K562 (cell line): ENCODE results near the gene JPT1. TPM values are rescaled to one million over a fixed set of nuclear protein-coding genes. Genes with fewer than 3 reads are reported as not detected.

Experiments
- CBFA2T3 ChIP-seq: fragments of 450-650 bp; IDR thresholded peaks from 2 replicates; pipeline ENCODE4 v1.6.1; 2017
- CGGBP1 ChIP-seq: fragments of 250-450 bp; sonication (Bioruptor Pico); IDR thresholded peaks from 2 replicates; pipeline ENCODE4 v1.9.0; 2021; ENCODE audit warnings: mild to moderate bottlenecking
- CHD7 ChIP-seq: fragments of 200-600 bp; sonication (generic); IDR thresholded peaks from one replicate; pipeline ENCODE4 v1.6.1; 2012; ENCODE audit warnings: mild to moderate bottlenecking, low read depth, low read length, inconsistent platforms
- EHMT2 ChIP-seq: fragments of 450-650 bp; IDR thresholded peaks from 2 replicates; pipeline ENCODE4 v1.6.1; 2018; ENCODE audit warnings: antibody characterized with exemption
- FOXK2 ChIP-seq, 2 experiments: fragments of 450-650 bp; IDR thresholded peaks in 1 of 2; conservative IDR thresholded peaks in 1 of 2; 2 replicates each; pipeline ENCODE4 v1.6.1; 2016; ENCODE audit warnings: low read depth in 2 of 2, mild to moderate bottlenecking in 1 of 2
- HDAC1 ChIP-seq, 2 experiments: fragments of 450-650 bp; IDR thresholded peaks; 2 replicates each; pipeline ENCODE4 v1.6.1; 2016 to 2017; ENCODE audit warnings: inconsistent platforms in 1 of 2, mild to moderate bottlenecking in 1 of 2, moderate library complexity in 1 of 2
- HOXB6 ChIP-seq: fragments of 250-450 bp; sonication (Bioruptor Pico); IDR thresholded peaks from 2 replicates; pipeline ENCODE4 v1.5.1; 2022; ENCODE audit warnings: mild to moderate bottlenecking, borderline replicate concordance
- LCOR ChIP-seq: sonication (generic); formaldehyde crosslinking; IDR thresholded peaks from 2 replicates; pipeline ENCODE4 v1.8.0; 2022; ENCODE audit warnings: mild to moderate bottlenecking, missing genetic modification reagents
- MCM5 ChIP-seq: fragments of 450-650 bp; IDR thresholded peaks from 2 replicates; pipeline ENCODE4 v1.6.1; 2016; ENCODE audit warnings: low read depth
- RB1 ChIP-seq: fragments of 450-650 bp; IDR thresholded peaks from 2 replicates; pipeline ENCODE4 v1.6.1; 2017; ENCODE audit warnings: low read depth, mild to moderate bottlenecking
- SMARCC2 ChIP-seq: fragments of 450-650 bp; IDR thresholded peaks from 2 replicates; pipeline ENCODE4 v1.6.1; 2017; ENCODE audit warnings: antibody characterized with exemption, moderate library complexity, mild to moderate bottlenecking, low read depth
- SP2 ChIP-seq: IDR thresholded peaks from 2 replicates; pipeline ENCODE4 v1.6.1; 2011; ENCODE audit warnings: mild to moderate bottlenecking, low read depth, low read length, moderate library complexity; ENCODE audit not compliant: poor library complexity, severe bottlenecking; ENCODE audit errors: extremely low read depth
- TARDBP ChIP-seq: fragments of 450-650 bp; IDR thresholded peaks from 2 replicates; pipeline ENCODE4 v1.6.1; 2016
- TEAD4 ChIP-seq, 2 experiments: sonication (generic) in 1 of 2; formaldehyde crosslinking in 1 of 2; IDR thresholded peaks; 2 replicates each; pipeline versions ENCODE4 v1.6.1 to v1.8.0; 2012 to 2022; ENCODE audit warnings: borderline replicate concordance in 1 of 2, inconsistent platforms in 1 of 2, low read length in 1 of 2, mild to moderate bottlenecking in 1 of 2, missing genetic modification reagents in 1 of 2
- VEZF1 ChIP-seq: fragments of 200-800 bp; sonication (Bioruptor generic); IDR thresholded peaks from 2 replicates; pipeline ENCODE4 v1.6.1; 2017; ENCODE audit warnings: missing genetic modification characterization, missing compliant biosample characterization
- ZKSCAN1 ChIP-seq: fragments of 150-350 bp; IDR thresholded peaks from 2 replicates; pipeline ENCODE4 v1.6.1; 2016; ENCODE audit warnings: low read depth, low read length
- ZNF316 ChIP-seq: fragments of 450-650 bp; IDR thresholded peaks from 2 replicates; pipeline ENCODE4 v1.6.1; 2016
- polyA plus RNA-seq, 8 experiments: library from polyadenylated mRNA; depleted of rRNA in 4 of 8; stranded (reverse) in 5 of 8; unstranded in 3 of 8; fragments of >200 nt; fragmentation: Nextera tagmentation in 2 of 8; fragmentation: Illumina TruSeq in 1 of 8; extraction: Ambion mirVana in 2 of 8; extraction: Trizol in 1 of 8; gene quantifications; 2 replicates each; pipeline versions ENCODE4 v1.2.1 to v1.2.3, GENCODE V29; 2011 to 2014; ENCODE audit warnings: inconsistent platforms in 1 of 8, missing spikeins in 1 of 8
- total RNA-seq, 7 experiments: library from RNA; depleted of rRNA in 6 of 7; stranded (reverse); fragments of >200 nt in 6 of 7; fragmentation: Illumina TruSeq in 2 of 7; extraction: Trizol in 2 of 7; gene quantifications; 2 replicates each; pipeline versions ENCODE4 v1.2.1 to v1.2.3, GENCODE V29; 2011 to 2021; ENCODE audit warnings: low replicate concordance in 1 of 7

Gene JPT1
- total and polyA plus RNA-seq, 9 of the 15 experiments (the other 6 are each of a cell fraction or from before 2014, with no cell fraction given), result 56.7 to 292 (median 144) TPM

GRCh38 chr17:75091855-75092327, 62.4 kb downstream of the JPT1 start (continued):
- TF ChIP-seq CGGBP1 (CRISPR knock-in tag), result no peak
- TF ChIP-seq VEZF1 (CRISPR knock-in tag), result peak; percentile 30; the same call in 1 of the 2 replicates
- TF ChIP-seq SP2, result no peak
- peak; percentile 23; the same call in 1 of the 2 replicates for TF ChIP-seq ZNF316
- no peak for TF ChIP-seq CHD7
- no peak for TF ChIP-seq HOXB6 (CRISPR knock-in tag)
- peak; percentile 44 to 47; a peak in 2 of 4 replicates for TF ChIP-seq FOXK2 (conservative IDR thresholded peaks at IDR 0.05 in 1 of 2, IDR thresholded peaks at IDR 0.05 in 1 of 2; ENCODE audit: low read depth in 2 of 2)
- peak; percentile 67 for TF ChIP-seq CBFA2T3
- no peak for TF ChIP-seq MCM5
- TF ChIP-seq EHMT2, result peak; percentile 50; the same call in 1 of the 2 replicates
- TF ChIP-seq TEAD4 (IDR thresholded peaks at IDR 0.05; ENCODE audit: low read length), result 0 out of 2 replicates have a peak, but pooled peaks have one; percentile 13
- TF ChIP-seq TEAD4 (CRISPR knock-in tag; IDR thresholded peaks at IDR 0.05; ENCODE audit: borderline replicate concordance), result no peak
- 0 out of 2 replicates have a peak, but pooled peaks have one; percentile 39 for TF ChIP-seq ZKSCAN1
- TF ChIP-seq SMARCC2, result no peak
- TF ChIP-seq TARDBP, result no peak
- TF ChIP-seq RB1, result no peak
- peak in 1 of 2 experiments; percentile 50; a peak in 1 of 4 replicates for TF ChIP-seq HDAC1 (IDR thresholded peaks at IDR 0.05)
- TF ChIP-seq LCOR (CRISPR knock-in tag), result no peak
